ENCODE measurements around the gene LCE1D. TPM values are rescaled to one million over a fixed set of nuclear protein-coding genes. Genes with fewer than 3 reads are reported as not detected.

LCE1D gene
- total and polyA plus RNA-seq, 2 experiments from 2014 or later, result not detected

DNA sequence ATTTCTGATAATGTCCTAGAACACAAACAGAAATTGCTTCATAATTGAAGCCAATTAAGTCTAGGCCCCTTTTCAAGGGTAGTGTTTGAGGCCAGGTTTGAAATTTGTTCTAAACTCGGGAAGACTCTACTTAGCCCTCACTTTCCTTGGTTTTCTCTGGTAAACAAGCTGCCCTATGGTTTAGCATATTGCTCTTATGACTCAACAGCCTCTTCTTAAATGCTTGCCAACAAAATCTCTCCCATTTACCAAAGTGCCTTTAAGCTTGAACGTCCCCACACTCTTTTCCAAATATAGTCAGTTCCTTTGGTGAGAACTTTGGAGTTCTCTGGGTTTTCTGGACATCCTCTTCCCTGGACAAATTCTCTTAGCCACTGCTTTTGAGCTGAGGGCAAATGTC lies 40.3 kb downstream of the LCE1D start:
- TF ChIP-seq ETS1 (IDR thresholded peaks at IDR 0.05) (no peak), STAT1 (IDR thresholded peaks at IDR 0.05; ENCODE audit: unreplicated experiment) (no peak), POLR2AphosphoS5 (IDR thresholded peaks at IDR 0.05; ENCODE audit: low read depth) (no peak), JUNB (IDR thresholded peaks at IDR 0.05; ENCODE audit: unreplicated experiment) (no peak), REST (IDR thresholded peaks at IDR 0.05; ENCODE audit: unreplicated experiment) (no peak), CREB1 (CRISPR knock-in tag; IDR thresholded peaks at IDR 0.05; ENCODE audit: low read depth) (no peak), EZH2phosphoT487 (IDR thresholded peaks at IDR 0.05; ENCODE audit: unreplicated experiment) (no peak), ZNF331 (CRISPR knock-in tag; IDR thresholded peaks at IDR 0.05; ENCODE audit: low read depth) (no peak)
- H3K4me1 ChIP-seq (ENCODE audit: insufficient read depth), result no peaks in the 10 kb centered on the region
- no peaks in the 10 kb centered on the region for H3K36me3 ChIP-seq (ENCODE audit: insufficient read depth)
- no peaks in the 10 kb centered on the region for H3K9me2 ChIP-seq (ENCODE audit: insufficient read depth)
- no peak overlapping the region for H2AFZ ChIP-seq
- no peak overlapping the region for H3K27ac ChIP-seq (ENCODE audit: low read depth)
- H3K4me2 ChIP-seq, result no peak overlapping the region
- H3K27ac Mint-ChIP-seq, result no peak overlapping the region
- H3K36me3 Mint-ChIP-seq (ENCODE audit: low read depth), result no peaks in the 10 kb centered on the region
- peaks cover 12% of the 10 kb centered on the region for H3K9me3 Mint-ChIP-seq
- H3K27me3 ChIP-seq (ENCODE audit: insufficient read depth), result no peaks in the 10 kb centered on the region
- DNase-seq (ENCODE audit: low spot score) (no peak), ATAC-seq (no peak)
- H3K79me2 ChIP-seq (replicated peaks; ENCODE audit: insufficient read depth), result no peaks in the 10 kb centered on the region
- H3F3A ChIP-seq (replicated peaks; ENCODE audit: low read depth), result no peaks in the 10 kb centered on the region
- H3K4me3 Mint-ChIP-seq, result no peak overlapping the region
- H3K4me3 ChIP-seq, result no peak overlapping the region
- peaks cover 2% of the 10 kb centered on the region for H3K27me3 Mint-ChIP-seq (ENCODE audit: insufficient read depth, low read depth, poor library complexity)
- H4K20me1 ChIP-seq (replicated peaks; ENCODE audit: insufficient read depth), result no peaks in the 10 kb centered on the region
- no peaks in the 10 kb centered on the region for H3K4me1 Mint-ChIP-seq

GRCh38 chr1:152842556-152842955 lies 46.0 kb downstream of the LCE1D start, which contains the start of gene LCE6A:
Gene LCE6A, plus strand, starts transcription at chr1:152842856. Its CDS starts 665 bp downstream, at chr1:152843521.
- Histone ChIP-seq H3K27me3 (ENCODE audit: insufficient read depth) (no peaks in the 10 kb centered on the region), H3K36me3 (ENCODE audit: insufficient read depth) (no peaks in the 10 kb centered on the region), H2AFZ (no peak within 1 kb of the TSS), H3K79me2 (replicated peaks; ENCODE audit: insufficient read depth) (no peaks in the 10 kb centered on the region), H3F3A (replicated peaks; ENCODE audit: low read depth) (no peaks in the 10 kb centered on the region), H3K4me1 (ENCODE audit: insufficient read depth) (no peaks in the 10 kb centered on the region), H3K27ac (ENCODE audit: low read depth) (no peak within 1 kb of the TSS), H4K20me1 (replicated peaks; ENCODE audit: insufficient read depth) (no peaks in the 10 kb centered on the region), H3K4me2 (no peak within 1 kb of the TSS), H3K4me3 (no peak within 1 kb of the TSS), H3K9me2 (ENCODE audit: insufficient read depth) (no peaks in the 10 kb centered on the region)
- H3K9me3 Mint-ChIP-seq, result no peaks in the 10 kb centered on the region
- DNase-seq (ENCODE audit: low spot score) (no peak), ATAC-seq (no peak)
- H3K4me1 Mint-ChIP-seq, result no peaks in the 10 kb centered on the region
- no peaks in the 10 kb centered on the region for H3K36me3 Mint-ChIP-seq (ENCODE audit: low read depth)
- peaks cover 2% of the 10 kb centered on the region for H3K27me3 Mint-ChIP-seq (ENCODE audit: insufficient read depth, low read depth, poor library complexity)
- H3K4me3 Mint-ChIP-seq, result no peak within 1 kb of the TSS
- no peak within 1 kb of the TSS for H3K27ac Mint-ChIP-seq
- no peak for TF ChIP-seq POLR2AphosphoS5 (IDR thresholded peaks at IDR 0.05; ENCODE audit: low read depth)
- TF ChIP-seq ZNF114 (CRISPR knock-in tag; IDR thresholded peaks at IDR 0.05), result no peak
- no peak for TF ChIP-seq ETS1 (IDR thresholded peaks at IDR 0.05)
- no peak for TF ChIP-seq REST (IDR thresholded peaks at IDR 0.05; ENCODE audit: unreplicated experiment)
- TF ChIP-seq STAT1 (IDR thresholded peaks at IDR 0.05; ENCODE audit: unreplicated experiment), result no peak
- TF ChIP-seq JUNB (IDR thresholded peaks at IDR 0.05; ENCODE audit: unreplicated experiment), result no peak

All from GM23338 (cell line).